SKM-1 treated with dmso at 0.1 percent for 144 hours (cell line): Measurements from ENCODE around the gene LYSMD3.

Experiments used
- DNase-seq: peaks from one replicate; lab custom pipeline; 2025; ENCODE audit not compliant: unreplicated experiment; lab: John Stamatoyannopoulos, UW

LYSMD3 gene

DNA sequence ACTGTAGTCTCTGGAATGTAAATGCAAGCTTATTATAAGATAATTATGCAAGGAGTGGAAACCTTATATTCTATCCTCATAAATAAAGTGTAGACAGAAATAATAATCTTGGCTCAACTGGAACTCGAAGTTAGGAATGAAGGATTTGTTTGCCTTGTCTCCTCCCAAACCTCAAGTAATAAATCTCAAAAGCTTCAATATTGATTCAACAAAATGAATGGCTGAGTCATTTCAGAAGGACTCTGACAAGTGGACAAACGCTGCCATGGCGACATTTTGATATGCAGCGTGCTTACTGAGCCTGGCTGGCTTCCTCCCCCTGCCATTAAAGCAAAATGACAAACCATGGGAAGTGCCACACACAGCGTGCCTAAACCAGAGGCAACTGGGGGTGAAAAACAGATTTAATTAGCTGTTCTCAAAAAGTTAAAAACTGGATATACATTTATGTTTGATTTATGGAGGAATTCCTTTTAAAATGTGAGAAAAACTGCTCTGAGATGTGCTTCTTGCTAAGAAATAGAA, 18.7 kb upstream of the LYSMD3 start:
- DNase-seq, result no peak

GRCh38 chr5:90547072-90547536, 17.7 kb upstream of the LYSMD3 start:
- no peak for DNase-seq

DNA sequence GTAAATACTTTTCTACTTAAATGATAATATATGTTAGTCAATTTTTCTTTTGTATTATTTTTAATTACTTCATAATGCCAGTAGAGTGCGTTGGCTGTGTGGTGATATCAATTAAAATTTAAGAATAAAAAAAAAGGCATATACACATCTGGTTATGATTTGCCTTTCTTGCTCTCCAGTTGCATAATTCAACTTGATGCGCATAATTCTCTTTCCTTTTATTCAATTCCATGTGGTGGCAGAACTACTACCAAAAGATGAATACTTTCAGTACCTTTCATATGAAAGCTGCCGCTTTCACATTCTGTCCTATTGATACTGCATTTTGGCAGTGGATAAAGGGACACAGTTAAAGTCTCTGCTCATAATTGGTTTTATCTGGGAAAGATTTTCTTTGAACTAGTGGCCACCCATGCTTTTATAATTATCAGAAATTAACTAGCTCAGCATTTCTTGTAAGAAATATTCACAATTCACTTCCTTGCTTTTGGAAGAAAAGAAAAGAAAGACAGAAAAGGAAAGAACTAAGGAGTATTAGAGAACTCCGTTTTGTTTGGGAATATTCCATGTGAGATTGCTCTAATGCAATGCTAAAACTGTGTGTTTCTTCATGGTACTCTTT, 16.9 kb upstream of the LYSMD3 start:
- no peak for DNase-seq

DNA sequence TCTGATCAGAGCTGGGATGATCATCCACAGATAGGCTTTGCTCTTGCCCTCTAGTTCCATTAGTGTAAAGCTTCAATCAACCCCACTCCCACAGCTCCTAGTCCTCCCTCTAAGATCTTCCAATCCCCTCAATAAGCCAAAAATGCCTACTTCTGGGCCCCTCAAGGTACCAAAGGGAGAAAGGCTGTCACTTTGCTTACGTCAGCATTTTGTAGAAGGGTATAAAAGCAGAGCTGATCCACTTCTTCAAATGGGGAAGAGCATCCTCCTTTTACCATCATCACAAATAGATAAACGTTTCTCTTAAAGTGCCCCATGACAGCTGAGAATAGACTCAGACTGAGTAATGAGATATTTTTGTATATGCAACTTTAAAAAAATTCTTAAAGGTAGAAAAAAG, 16.1 kb upstream of the LYSMD3 start:
- DNase-seq, result no peak

GRCh38 chr5:90542827-90543519, 13.6 kb upstream of the LYSMD3 start:
- no peak for DNase-seq

GRCh38 chr5:90534922-90535321, 5.5 kb upstream of the LYSMD3 start:
- no peak for DNase-seq

GRCh38 chr5:90533794-90534193, 4.4 kb upstream of the LYSMD3 start:
- no peak for DNase-seq

DNA sequence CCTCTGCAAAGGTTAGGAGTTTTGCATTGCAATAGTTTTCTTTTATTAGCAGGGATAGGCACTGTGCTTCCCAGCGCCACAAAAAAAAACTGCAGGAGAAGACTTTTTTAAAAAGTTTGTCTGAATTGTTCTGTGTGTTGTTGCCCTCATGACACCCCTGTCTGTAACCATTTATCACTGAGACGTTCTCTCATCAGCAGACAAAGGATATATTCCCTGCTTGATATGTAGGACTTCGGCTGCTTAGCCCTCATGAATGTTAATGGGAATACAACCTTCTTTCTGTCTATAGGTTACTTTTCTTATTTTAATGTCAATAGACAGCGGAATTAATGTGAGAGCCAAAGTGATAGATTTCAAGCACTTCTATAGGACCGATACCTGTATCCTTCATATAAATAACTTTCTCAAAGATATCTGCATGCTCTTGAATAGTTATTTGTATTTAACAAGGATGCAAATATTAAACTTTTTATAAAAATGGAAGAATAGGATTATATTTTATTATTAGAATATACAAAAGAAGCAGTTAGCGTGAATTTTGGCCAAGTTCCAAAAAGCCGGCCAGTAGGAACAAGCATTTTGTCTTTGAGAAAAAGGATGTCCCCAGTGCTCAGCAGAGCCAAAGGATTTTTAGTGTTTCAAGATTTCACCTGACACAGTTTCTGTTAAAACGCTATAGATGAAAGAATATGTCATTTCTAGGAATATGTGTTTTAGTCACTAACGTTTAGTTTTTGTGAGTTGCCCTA, 1.5 kb upstream of the LYSMD3 start:
- DNase-seq, result no peak

GRCh38 chr5:90529939-90530677, 724 bp upstream of the LYSMD3 start:
- peak; percentile 71 for DNase-seq

GRCh38 chr5:90528601-90529193, 687 bp downstream of the LYSMD3 start:
- no peak for DNase-seq

DNA sequence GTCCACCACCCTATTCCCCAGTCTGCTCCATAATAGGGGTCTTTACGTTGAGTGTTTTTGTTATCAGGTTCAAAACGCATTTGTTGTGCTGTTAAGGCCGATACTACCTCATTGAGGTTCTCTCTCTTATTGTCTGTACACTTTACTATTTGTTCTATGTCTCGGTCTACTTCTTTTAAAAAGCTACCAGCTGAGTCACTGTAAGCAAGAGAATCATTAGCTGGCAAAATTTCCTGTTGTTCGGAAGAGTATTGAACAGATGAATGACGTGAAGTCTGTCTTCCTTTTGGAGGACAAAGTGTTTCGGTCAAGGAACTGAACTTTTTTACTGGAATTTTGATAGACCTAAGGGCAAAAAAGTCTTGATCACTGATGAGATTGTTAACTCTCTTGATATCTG, 10.3 kb downstream of the LYSMD3 start:
- DNase-seq, result no peak

GRCh38 chr5:90518661-90519060, 10.7 kb downstream of the LYSMD3 start:
- no peak for DNase-seq

GRCh38 chr5:90514520-90514919, 14.9 kb downstream of the LYSMD3 start:
- DNase-seq, result no peak

- no peak for DNase-seq
These were observed 18.9 kb downstream of the LYSMD3 start for GRCh38 chr5:90510438-90510837.

- DNase-seq, result no peak
These were observed 23.2 kb downstream of the LYSMD3 start for GRCh38 chr5:90506221-90506620.

- no peak for DNase-seq
These were observed 24.6 kb downstream of the LYSMD3 start for GRCh38 chr5:90504743-90505142.

GRCh38 chr5:90503596-90503995, 25.8 kb downstream of the LYSMD3 start:
- no peak for DNase-seq

DNA sequence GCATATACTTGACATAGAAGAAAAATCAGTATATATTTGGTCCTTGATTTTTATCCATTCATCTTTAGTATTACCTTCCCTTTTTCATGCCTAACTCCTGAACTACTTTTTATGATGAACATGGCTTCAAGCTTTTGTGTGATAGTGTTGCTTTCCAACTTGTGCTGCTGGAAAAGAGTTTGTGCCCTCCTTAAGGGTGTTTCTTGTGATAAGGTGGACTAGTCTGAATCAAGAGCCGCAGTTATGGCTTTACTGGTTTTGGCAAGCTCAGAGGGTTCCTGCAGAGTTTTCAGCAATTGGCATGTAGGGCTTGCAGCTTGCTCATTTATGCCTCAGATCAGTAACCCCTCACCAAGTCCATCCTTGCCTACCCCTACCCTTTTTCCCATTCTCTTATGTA, 34.2 kb downstream of the LYSMD3 start:
- DNase-seq, result no peak

DNA sequence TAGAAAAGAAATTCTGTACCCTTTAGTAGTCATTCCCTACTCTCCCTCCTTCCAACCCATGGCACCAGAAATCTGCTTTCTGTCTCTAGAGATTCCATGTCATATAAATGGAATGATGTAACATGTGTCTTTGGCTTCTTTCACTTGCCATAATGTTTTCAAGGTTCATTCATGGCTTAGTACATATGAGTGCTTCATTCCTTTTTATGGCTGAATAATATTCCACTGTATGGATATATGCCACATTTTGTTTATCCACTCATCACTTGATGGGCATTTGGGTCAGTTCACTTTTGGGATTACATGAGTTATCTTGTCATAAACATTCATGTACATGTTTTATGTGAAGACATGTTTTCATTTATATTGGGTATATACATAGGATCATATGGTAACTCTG, 35.3 kb downstream of the LYSMD3 start:
- DNase-seq, result no peak

DNA sequence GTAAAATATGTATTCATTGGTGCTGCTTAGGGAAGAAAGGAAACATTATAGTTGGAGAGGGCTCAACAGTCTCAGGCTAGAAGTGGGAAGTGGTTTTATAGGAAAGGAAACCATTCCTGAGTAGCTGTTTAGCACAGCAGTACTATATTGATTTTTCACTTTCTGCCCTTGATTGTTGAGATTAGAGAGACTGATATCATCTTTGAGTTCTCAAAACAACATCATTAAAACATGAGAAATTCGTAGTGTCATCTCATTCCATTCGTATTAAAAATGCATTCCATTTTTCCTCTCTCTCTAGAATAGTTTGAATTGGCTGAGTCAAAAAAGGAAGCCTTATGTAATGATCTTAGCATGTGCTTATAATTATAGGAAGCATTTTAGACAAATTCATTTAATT, 40.6 kb downstream of the LYSMD3 start:
- no peak for DNase-seq

DNA sequence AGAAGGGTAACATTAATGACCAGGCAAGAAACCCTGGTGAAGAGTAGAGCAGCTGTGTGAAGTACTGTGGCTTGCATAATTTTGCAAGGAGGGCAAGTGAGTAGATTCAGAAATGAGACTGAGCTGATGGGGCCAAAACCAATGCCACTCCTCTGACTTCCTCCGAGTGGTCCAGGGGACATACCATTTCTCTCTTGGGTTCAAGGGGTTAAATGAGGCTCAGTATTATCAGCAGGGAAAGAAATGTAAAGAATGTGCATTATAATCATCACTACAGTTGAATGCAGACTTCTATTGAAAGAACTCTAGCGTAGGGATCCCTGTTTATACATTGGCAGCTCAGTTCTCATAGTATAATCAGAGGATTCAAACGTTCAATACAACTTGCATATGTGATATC, 44.8 kb downstream of the LYSMD3 start:
- no peak for DNase-seq
